Prostate gland (tissue), 2 donors: ENCODE results near the gene ANKMY1. TPM values are rescaled to one million over a fixed set of nuclear protein-coding genes. Genes with fewer than 3 reads are reported as not detected.

Source experiments
- DNase-seq: peaks from one replicate; pipeline ENCODE4 v3.0.0-alpha.2; 2019; ENCODE audit warnings: low spot score
- H3K27ac ChIP-seq, 2 donors: fragments of 200-600 bp; sonication (generic); 2 replicates each; pipeline ENCODE4 v1.5.1; 2017 to 2019
- H3K27me3 ChIP-seq: fragments of 200-600 bp; sonication (generic); replicated peaks from 2 replicates; pipeline ENCODE4 v1.5.1; 2019; ENCODE audit not compliant: insufficient read depth
- H3K36me3 ChIP-seq, 2 donors: fragments of 200-600 bp; sonication (generic); 1 replicate in 1 of 2; 2 replicates in 1 of 2; pipeline versions ENCODE4 v1.5.1 to v1.8.1; 2017 to 2019
- H3K4me1 ChIP-seq: fragments of 200-600 bp; sonication (generic); replicated peaks from 2 replicates; pipeline ENCODE4 v1.5.1; 2019
- H3K4me3 ChIP-seq, 2 donors: fragments of 200-600 bp; sonication (generic); 2 replicates each; pipeline ENCODE4 v1.5.1; 2017 to 2019
- H3K9me3 ChIP-seq: fragments of 200-600 bp; sonication (generic); 2 replicates; pipeline ENCODE4 v1.5.1; 2017
- POLR2A ChIP-seq: fragments of 450-650 bp; IDR thresholded peaks from one replicate; pipeline ENCODE4 v1.6.1; 2016; ENCODE audit warnings: antibody characterized with exemption, mild to moderate bottlenecking
- POLR2AphosphoS5 ChIP-seq: sonication (generic); formaldehyde crosslinking; IDR thresholded peaks from one replicate; pipeline ENCODE4 v1.6.1; 2017; ENCODE audit warnings: antibody characterized with exemption
- WGBS: methylation state at CpG from one replicate; pipeline ENCODE4 v1.1.5; 2018; 5-methylcytosine and 5-hydroxymethylcytosine counted together
- intact Hi-C: fragments of 100-400 bp; cut with DNase I; formaldehyde crosslinking; loops from one replicate; pipeline ENCODE4 v1.14.2; 2022
- total RNA-seq, 2 donors: library from RNA; depleted of rRNA; stranded (reverse); fragments of >200 nt; gene quantifications; one replicate each; pipeline ENCODE4 v1.1.0, GENCODE V29; 2016
- TF ChIP-seq, protein P1 (sequence below), 4 experiments: fragments of 200-600 bp in 2 of 4; fragments of 450-650 bp in 2 of 4; sonication (generic) in 2 of 4; IDR thresholded peaks; 1 replicate in 3 of 4; 2 replicates in 1 of 4; pipeline ENCODE4 v1.5.1; 2016 to 2019; ENCODE audit warnings: antibody characterized with exemption in 4 of 4, mild to moderate bottlenecking in 2 of 4, moderate library complexity in 2 of 4

ANKMY1 gene
- total RNA-seq, 2 donors from 2014 or later = 22.7 to 31.4 TPM

DNA sequence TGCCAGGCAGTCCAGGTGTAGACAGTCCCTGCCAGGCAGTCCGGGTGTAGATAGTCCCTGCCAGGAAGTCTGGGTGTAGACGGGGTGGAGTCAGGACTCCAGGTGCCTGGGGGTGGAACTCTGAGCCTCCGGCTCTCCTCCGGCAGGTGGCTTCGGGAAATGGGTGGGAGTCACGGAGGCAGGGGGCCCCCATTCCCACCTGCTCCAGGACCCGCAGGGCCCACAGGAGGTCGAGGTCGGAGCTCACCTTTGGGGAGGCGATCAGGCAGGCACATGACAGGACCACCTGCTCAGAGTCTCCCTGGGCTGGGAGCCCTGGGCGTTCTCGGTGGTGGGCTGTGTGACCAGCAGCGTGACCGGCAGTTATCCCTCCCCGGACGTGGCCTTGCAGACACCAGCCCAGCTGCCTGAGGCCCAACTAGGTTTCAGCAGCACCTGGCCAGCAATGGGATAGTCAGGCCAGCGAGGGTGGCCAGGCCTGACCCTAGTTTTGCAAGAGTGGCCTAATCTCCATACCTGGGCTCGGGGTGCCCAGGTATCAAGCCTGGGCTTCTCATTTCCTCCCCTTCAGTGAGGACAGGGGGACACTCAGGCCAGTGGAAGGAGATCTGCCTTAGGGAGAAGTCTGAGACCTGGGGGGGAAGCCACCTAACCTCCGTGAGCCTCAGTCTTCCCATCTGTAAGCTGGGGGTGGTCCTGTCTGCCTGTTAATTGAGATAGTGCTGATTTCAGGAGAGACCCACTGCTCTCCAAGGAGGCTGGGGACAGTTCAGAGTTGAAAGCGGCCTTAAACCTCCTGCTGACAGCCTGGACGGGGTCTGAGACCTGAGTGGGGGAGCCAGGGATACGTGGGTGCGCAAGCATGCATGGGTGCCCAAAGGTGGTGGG, 109.2 kb downstream of the ANKMY1 start:
- intact Hi-C loops = no loop called here
- Histone ChIP-seq H3K4me3 (no peak overlapping the region), H3K27ac (no peak overlapping the region), H3K36me3 (no peaks in the 10 kb centered on the region), H3K4me1 (peaks cover 14% of the 10 kb centered on the region), H3K9me3 (no peaks in the 10 kb centered on the region), H3K27me3 (no peaks in the 10 kb centered on the region)
- DNase-seq = no peak
- 69% methylated on average over 21 of the region's 23 CpGs for WGBS
- TF ChIP-seq POLR2AphosphoS5 = no peak
- TF ChIP-seq POLR2A = no peak
- TF ChIP-seq, protein P1, sequence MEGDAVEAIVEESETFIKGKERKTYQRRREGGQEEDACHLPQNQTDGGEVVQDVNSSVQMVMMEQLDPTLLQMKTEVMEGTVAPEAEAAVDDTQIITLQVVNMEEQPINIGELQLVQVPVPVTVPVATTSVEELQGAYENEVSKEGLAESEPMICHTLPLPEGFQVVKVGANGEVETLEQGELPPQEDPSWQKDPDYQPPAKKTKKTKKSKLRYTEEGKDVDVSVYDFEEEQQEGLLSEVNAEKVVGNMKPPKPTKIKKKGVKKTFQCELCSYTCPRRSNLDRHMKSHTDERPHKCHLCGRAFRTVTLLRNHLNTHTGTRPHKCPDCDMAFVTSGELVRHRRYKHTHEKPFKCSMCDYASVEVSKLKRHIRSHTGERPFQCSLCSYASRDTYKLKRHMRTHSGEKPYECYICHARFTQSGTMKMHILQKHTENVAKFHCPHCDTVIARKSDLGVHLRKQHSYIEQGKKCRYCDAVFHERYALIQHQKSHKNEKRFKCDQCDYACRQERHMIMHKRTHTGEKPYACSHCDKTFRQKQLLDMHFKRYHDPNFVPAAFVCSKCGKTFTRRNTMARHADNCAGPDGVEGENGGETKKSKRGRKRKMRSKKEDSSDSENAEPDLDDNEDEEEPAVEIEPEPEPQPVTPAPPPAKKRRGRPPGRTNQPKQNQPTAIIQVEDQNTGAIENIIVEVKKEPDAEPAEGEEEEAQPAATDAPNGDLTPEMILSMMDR (IDR thresholded peaks at IDR 0.05) = no peak

DNA sequence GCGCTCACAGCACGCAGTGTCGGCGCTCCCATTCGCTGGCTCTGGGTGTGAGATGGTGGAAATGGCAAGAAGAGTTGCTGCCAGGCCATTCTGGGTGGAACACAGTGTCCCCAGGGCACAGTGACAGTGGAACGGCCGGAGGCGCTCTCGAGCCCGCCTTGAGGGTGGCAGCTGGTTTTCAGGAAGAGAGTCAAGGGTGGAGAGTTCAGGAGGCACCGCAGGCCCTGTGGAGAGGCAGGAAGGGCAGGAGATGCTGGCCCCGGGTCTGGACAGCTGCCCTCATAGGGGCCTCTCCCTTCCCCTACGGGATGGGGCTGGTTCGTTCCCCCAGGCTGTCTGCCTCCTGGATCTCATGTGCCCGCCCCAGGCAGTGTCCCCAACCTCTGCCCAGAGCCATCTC, 109.9 kb downstream of the ANKMY1 start:
- H3K9me3 ChIP-seq = no peaks in the 10 kb centered on the region
- no peaks in the 10 kb centered on the region for H3K27me3 ChIP-seq
- TF ChIP-seq, protein P1 (IDR thresholded peaks at IDR 0.05) = no peak
- TF ChIP-seq POLR2AphosphoS5 = no peak
- no peak for TF ChIP-seq POLR2A
- DNase-seq = no peak
- H3K4me3 ChIP-seq = no peak overlapping the region
- peaks cover 14% of the 10 kb centered on the region for H3K4me1 ChIP-seq
- no peaks in the 10 kb centered on the region for H3K36me3 ChIP-seq
- H3K27ac ChIP-seq = no peak overlapping the region
- intact Hi-C loops = no loop called here
- 82% methylated on average over 15 of the region's 15 CpGs for WGBS

DNA sequence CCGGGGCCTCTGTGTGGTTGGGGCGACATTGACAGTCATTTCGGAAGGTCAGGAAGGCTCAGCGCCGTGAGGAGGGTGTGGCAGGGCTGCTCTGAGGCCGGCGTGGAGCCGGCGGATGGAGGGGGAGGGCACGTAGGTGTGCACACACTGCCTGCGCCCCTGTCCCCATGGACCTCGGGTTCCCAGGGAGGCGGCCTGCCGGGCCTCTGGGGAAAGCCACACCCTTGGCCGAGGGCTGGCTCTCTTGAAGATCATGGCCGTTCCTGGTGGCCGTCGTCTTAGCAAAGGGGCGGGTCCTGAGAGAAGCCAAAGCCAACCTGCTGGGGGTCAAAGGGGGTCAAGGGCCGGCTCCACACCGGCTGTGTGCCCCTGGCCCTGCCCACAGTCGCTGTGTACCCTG, 110.5 kb downstream of the ANKMY1 start:
- TF ChIP-seq POLR2AphosphoS5 = no peak
- TF ChIP-seq POLR2A = no peak
- TF ChIP-seq, protein P1 (IDR thresholded peaks at IDR 0.05) = no peak
- Histone ChIP-seq H3K36me3 (no peaks in the 10 kb centered on the region), H3K27ac (no peak overlapping the region), H3K4me1 (peaks cover 14% of the 10 kb centered on the region), H3K9me3 (no peaks in the 10 kb centered on the region), H3K4me3 (no peak overlapping the region), H3K27me3 (no peaks in the 10 kb centered on the region)
- 76% methylated on average over 13 of the region's 22 CpGs for WGBS
- intact Hi-C loops = no loop called here
- no peak for DNase-seq

DNA sequence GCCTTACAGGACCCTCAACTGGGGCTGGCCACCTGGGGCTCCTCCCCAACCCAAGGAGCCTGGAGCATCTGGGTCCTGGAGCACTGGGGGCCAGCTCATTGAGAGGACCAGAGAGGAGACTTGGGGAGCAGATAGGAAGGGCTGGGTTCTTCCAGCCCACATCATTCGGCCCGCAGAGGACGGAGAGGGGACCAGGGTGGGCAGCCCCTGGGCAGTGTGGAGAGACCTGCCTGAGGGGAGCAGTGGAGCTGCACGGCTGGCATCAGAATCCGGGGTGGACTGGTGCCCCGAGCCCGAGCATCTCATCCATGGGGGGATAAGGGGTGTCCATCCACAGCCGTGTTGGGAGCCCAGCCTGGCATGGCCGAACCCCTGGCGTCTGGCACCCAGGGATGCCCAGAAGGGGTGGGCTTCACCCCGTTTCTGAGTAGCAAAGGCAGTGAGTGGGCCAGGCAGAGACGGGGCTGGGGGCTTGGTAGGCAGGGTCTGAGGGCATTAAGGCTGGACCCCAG, 111.1 kb downstream of the ANKMY1 start:
- TF ChIP-seq, protein P1 (IDR thresholded peaks at IDR 0.05) = no peak
- no peak for TF ChIP-seq POLR2A
- TF ChIP-seq POLR2AphosphoS5 = no peak
- Histone ChIP-seq H3K27me3 (no peaks in the 10 kb centered on the region), H3K36me3 (no peaks in the 10 kb centered on the region), H3K27ac (no peak overlapping the region), H3K4me3 (no peak overlapping the region), H3K9me3 (no peaks in the 10 kb centered on the region), H3K4me1 (peaks cover 9% of the 10 kb centered on the region)
- no peak for DNase-seq
- intact Hi-C loops = no loop called here
- 78% methylated on average over 11 of the region's 12 CpGs for WGBS
